Measurements from ENCODE around the gene SF3A1. TPM values are rescaled to one million over a fixed set of nuclear protein-coding genes. Genes with fewer than 3 reads are reported as not detected.

The SF3A1 gene
- total RNA-seq, 1 experiment from 2014 or later = 272 TPM

GRCh38 chr22:30289980-30290313 is 66.7 kb downstream of the SF3A1 start:
- H3K27me3 Mint-ChIP-seq (ENCODE audit: low read depth) = peaks cover 3% of the 10 kb centered on the region
- peak; percentile 13 for ATAC-seq
- H3K36me3 Mint-ChIP-seq = no peaks in the 10 kb centered on the region
- no peak for TF ChIP-seq ETV6 (CRISPR knock-in tag; IDR thresholded peaks at IDR 0.05)
- TF ChIP-seq MXD4 (CRISPR knock-in tag; IDR thresholded peaks at IDR 0.05; ENCODE audit: borderline replicate concordance) = no peak
- no peak for TF ChIP-seq PRDM15 (CRISPR knock-in tag; IDR thresholded peaks at IDR 0.05)
- no peak for TF ChIP-seq CBFB (CRISPR knock-in tag; IDR thresholded peaks at IDR 0.05; ENCODE audit: low read depth)
- no peak for TF ChIP-seq FOXK1 (CRISPR knock-in tag; IDR thresholded peaks at IDR 0.05)
- no peak for TF ChIP-seq HMGA2 (CRISPR knock-in tag; IDR thresholded peaks at IDR 0.05)
- no peak for TF ChIP-seq KAT7 (CRISPR knock-in tag; IDR thresholded peaks at IDR 0.05; ENCODE audit: borderline replicate concordance)
- TF ChIP-seq, protein P1, sequence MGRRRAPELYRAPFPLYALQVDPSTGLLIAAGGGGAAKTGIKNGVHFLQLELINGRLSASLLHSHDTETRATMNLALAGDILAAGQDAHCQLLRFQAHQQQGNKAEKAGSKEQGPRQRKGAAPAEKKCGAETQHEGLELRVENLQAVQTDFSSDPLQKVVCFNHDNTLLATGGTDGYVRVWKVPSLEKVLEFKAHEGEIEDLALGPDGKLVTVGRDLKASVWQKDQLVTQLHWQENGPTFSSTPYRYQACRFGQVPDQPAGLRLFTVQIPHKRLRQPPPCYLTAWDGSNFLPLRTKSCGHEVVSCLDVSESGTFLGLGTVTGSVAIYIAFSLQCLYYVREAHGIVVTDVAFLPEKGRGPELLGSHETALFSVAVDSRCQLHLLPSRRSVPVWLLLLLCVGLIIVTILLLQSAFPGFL (CRISPR knock-in tag; IDR thresholded peaks at IDR 0.05; ENCODE audit: borderline replicate concordance) = no peak
- no peak for TF ChIP-seq FOXJ3 (CRISPR knock-in tag; IDR thresholded peaks at IDR 0.05; ENCODE audit: borderline replicate concordance)
- TF ChIP-seq JAZF1 (CRISPR knock-in tag; IDR thresholded peaks at IDR 0.05) = no peak
- TF ChIP-seq ATF6 (CRISPR knock-in tag; IDR thresholded peaks at IDR 0.05) = no peak
- TF ChIP-seq ZNF281 (CRISPR knock-in tag; IDR thresholded peaks at IDR 0.05) = no peak
- TF ChIP-seq FOXP4 (CRISPR knock-in tag; IDR thresholded peaks at IDR 0.05) = no peak
- TF ChIP-seq CREB1 (CRISPR knock-in tag; IDR thresholded peaks at IDR 0.05) = no peak
- no peak for TF ChIP-seq ZNF396 (CRISPR knock-in tag; IDR thresholded peaks at IDR 0.05; ENCODE audit: borderline replicate concordance)
- no peak for TF ChIP-seq SMAD4 (CRISPR knock-in tag; IDR thresholded peaks at IDR 0.05)
- TF ChIP-seq, protein P2, sequence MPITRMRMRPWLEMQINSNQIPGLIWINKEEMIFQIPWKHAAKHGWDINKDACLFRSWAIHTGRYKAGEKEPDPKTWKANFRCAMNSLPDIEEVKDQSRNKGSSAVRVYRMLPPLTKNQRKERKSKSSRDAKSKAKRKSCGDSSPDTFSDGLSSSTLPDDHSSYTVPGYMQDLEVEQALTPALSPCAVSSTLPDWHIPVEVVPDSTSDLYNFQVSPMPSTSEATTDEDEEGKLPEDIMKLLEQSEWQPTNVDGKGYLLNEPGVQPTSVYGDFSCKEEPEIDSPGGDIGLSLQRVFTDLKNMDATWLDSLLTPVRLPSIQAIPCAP (CRISPR knock-in tag; IDR thresholded peaks at IDR 0.05) = no peak
- no peak for TF ChIP-seq ATF1 (CRISPR knock-in tag; IDR thresholded peaks at IDR 0.05)
- no peak for TF ChIP-seq NR1H2 (CRISPR knock-in tag; IDR thresholded peaks at IDR 0.05)
- TF ChIP-seq ATF3 (CRISPR knock-in tag; conservative IDR thresholded peaks at IDR 0.05) = no peak
- peaks cover 11% of the 10 kb centered on the region for H3K4me1 Mint-ChIP-seq
- H3K4me3 Mint-ChIP-seq = peak overlapping the region; percentile 80
- no peaks in the 10 kb centered on the region for H3K9me3 Mint-ChIP-seq
- CTCF ChIA-PET = interaction anchor here (1.0 to 6.3 kb wide), 12 partner anchors 11 to 600 kb away, joined by 3 to 193 read pairs (median 20); partner anchors contain the start of genes MTFP1, RNF215 and TBC1D10A
- POLR2A ChIA-PET = interaction anchor here (0.5 to 1.9 kb wide), 4 partner anchors 9 to 44 kb away, joined by 3 to 7 read pairs (median 4); partner anchors contain the start of gene TBC1D10A
- peak overlapping the region; percentile 53; the same call in 1 of the 2 replicates for H3K27ac Mint-ChIP-seq
- DNase-seq (ENCODE audit: low spot score) = no peak
